Measurements from ENCODE around the gene HMSD.
"Not testable (repeated sequence)": the region's sequence is repeated elsewhere in the genome, so short reads cannot be mapped to it uniquely, and the experiment has no call there.

HMSD gene

GRCh38 chr18:63928331-63928730, 20.8 kb upstream of the HMSD start:
- H3K4me1 ChIP-seq (ENCODE audit: control insufficient read depth, insufficient read depth, low read length): no peaks in the 10 kb centered on the region
- H3K27me3 ChIP-seq (replicated peaks; ENCODE audit: control insufficient read depth, insufficient read depth, low read length): no peaks in the 10 kb centered on the region
- H3K4me3 ChIP-seq (ENCODE audit: low read length): no peak overlapping the region
- H3K9ac ChIP-seq (ENCODE audit: low read length): no peak overlapping the region
- no peaks in the 10 kb centered on the region for H3K9me3 ChIP-seq (ENCODE audit: control insufficient read depth, low read length)
- no peak for DNase-seq (ENCODE audit: low read depth)
- no peaks in the 10 kb centered on the region for H3K36me3 ChIP-seq (ENCODE audit: control insufficient read depth, insufficient read depth, low read length, severe bottlenecking)

DNA sequence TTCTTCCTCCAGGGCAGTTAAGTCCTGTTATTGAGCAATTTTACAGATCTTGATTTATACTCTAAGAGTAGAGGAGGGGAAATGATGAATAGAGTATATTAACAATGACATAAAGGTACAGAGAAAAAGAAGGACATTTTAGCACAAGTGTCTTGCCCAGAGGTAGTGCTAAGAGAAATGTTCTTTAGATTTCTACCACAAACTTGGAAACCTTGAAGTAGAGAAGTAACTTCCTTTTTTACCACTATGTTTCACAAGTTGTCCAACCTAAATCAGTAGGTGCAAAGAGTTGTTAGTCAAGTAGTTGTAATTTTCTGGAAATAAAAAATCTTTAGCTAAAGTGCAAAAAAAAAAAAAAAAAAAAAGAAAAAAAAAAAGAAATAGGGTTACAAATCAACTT, 19.7 kb upstream of the HMSD start:
- H3K4me3 ChIP-seq (ENCODE audit: low read length); DNase-seq (ENCODE audit: low read depth); H3K4me1 ChIP-seq (ENCODE audit: control insufficient read depth, insufficient read depth, low read length); H3K36me3 ChIP-seq (ENCODE audit: control insufficient read depth, insufficient read depth, low read length, severe bottlenecking); H3K9ac ChIP-seq (ENCODE audit: low read length); H3K9me3 ChIP-seq (ENCODE audit: control insufficient read depth, low read length); H3K27me3 ChIP-seq (replicated peaks; ENCODE audit: control insufficient read depth, insufficient read depth, low read length): not testable (repeated sequence)

DNA sequence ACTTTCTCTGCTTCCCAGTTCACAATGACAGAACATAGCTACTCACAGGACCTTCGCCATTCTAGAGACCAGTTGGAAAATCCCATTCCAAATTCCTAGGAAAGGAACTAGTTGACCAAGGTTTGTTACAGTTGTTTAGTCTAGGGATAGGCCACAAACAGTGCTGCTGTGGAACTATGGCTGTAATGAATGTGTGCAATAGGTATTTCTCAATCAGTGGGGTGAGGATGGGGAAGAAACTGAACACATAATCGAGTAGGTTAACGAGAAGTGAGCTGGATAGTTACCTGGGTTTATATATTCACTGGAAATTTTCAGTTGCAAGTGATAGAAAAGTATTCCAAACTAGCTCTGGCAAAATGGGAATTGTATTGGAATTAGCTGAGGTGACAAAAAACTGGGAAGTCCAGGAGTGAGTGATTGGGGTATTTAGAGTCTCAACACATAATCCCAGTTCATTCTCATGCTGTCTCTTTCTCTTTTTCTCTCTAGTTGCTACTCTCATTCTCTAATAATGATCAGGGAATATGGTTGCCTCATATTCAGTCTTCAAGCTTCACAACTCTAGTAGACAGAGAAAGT, 18.2 kb upstream of the HMSD start:
- no peak for DNase-seq (ENCODE audit: low read depth)
- H3K27me3 ChIP-seq (replicated peaks; ENCODE audit: control insufficient read depth, insufficient read depth, low read length): no peaks in the 10 kb centered on the region
- no peak overlapping the region for H3K4me3 ChIP-seq (ENCODE audit: low read length)
- no peaks in the 10 kb centered on the region for H3K4me1 ChIP-seq (ENCODE audit: control insufficient read depth, insufficient read depth, low read length)
- no peaks in the 10 kb centered on the region for H3K9me3 ChIP-seq (ENCODE audit: control insufficient read depth, low read length)
- H3K36me3 ChIP-seq (ENCODE audit: control insufficient read depth, insufficient read depth, low read length, severe bottlenecking): no peaks in the 10 kb centered on the region
- no peak overlapping the region for H3K9ac ChIP-seq (ENCODE audit: low read length)

- Histone ChIP-seq H3K4me3 (ENCODE audit: low read length) (peak overlapping the region; percentile 82), H3K27me3 (replicated peaks; ENCODE audit: control insufficient read depth, insufficient read depth, low read length) (no peaks in the 10 kb centered on the region), H3K9ac (ENCODE audit: low read length) (peak overlapping the region; percentile 66), H3K4me1 (ENCODE audit: control insufficient read depth, insufficient read depth, low read length) (no peaks in the 10 kb centered on the region), H3K9me3 (ENCODE audit: control insufficient read depth, low read length) (no peaks in the 10 kb centered on the region), H3K36me3 (ENCODE audit: control insufficient read depth, insufficient read depth, low read length, severe bottlenecking) (no peaks in the 10 kb centered on the region)
- DNase-seq (ENCODE audit: low read depth): peak; percentile 90
These were observed 12.8 kb upstream of the HMSD start for GRCh38 chr18:63936156-63936931.

GRCh38 chr18:63936932-63937393, 12.1 kb upstream of the HMSD start:
- no peaks in the 10 kb centered on the region for H3K27me3 ChIP-seq (replicated peaks; ENCODE audit: control insufficient read depth, insufficient read depth, low read length)
- H3K36me3 ChIP-seq (ENCODE audit: control insufficient read depth, insufficient read depth, low read length, severe bottlenecking): no peaks in the 10 kb centered on the region
- H3K9me3 ChIP-seq (ENCODE audit: control insufficient read depth, low read length): no peaks in the 10 kb centered on the region
- DNase-seq (ENCODE audit: low read depth): no peak
- no peaks in the 10 kb centered on the region for H3K4me1 ChIP-seq (ENCODE audit: control insufficient read depth, insufficient read depth, low read length)
- H3K9ac ChIP-seq (ENCODE audit: low read length): peak overlapping the region; percentile 66
- H3K4me3 ChIP-seq (ENCODE audit: low read length): peak overlapping the region; percentile 82

- no peaks in the 10 kb centered on the region for H3K4me1 ChIP-seq (ENCODE audit: control insufficient read depth, insufficient read depth, low read length)
- no peak overlapping the region for H3K4me3 ChIP-seq (ENCODE audit: low read length)
- H3K9me3 ChIP-seq (ENCODE audit: control insufficient read depth, low read length): no peaks in the 10 kb centered on the region
- no peaks in the 10 kb centered on the region for H3K36me3 ChIP-seq (ENCODE audit: control insufficient read depth, insufficient read depth, low read length, severe bottlenecking)
- no peak overlapping the region for H3K9ac ChIP-seq (ENCODE audit: low read length)
- no peak for DNase-seq (ENCODE audit: low read depth)
- H3K27me3 ChIP-seq (replicated peaks; ENCODE audit: control insufficient read depth, insufficient read depth, low read length): no peaks in the 10 kb centered on the region
These were observed 9.1 kb upstream of the HMSD start for GRCh38 chr18:63940008-63940407.

- H3K4me3 ChIP-seq (ENCODE audit: low read length); H3K36me3 ChIP-seq (ENCODE audit: control insufficient read depth, insufficient read depth, low read length, severe bottlenecking); H3K9me3 ChIP-seq (ENCODE audit: control insufficient read depth, low read length); DNase-seq (ENCODE audit: low read depth); H3K9ac ChIP-seq (ENCODE audit: low read length); H3K27me3 ChIP-seq (replicated peaks; ENCODE audit: control insufficient read depth, insufficient read depth, low read length); H3K4me1 ChIP-seq (ENCODE audit: control insufficient read depth, insufficient read depth, low read length): not testable (repeated sequence)
These were observed 8.5 kb upstream of the HMSD start for GRCh38 chr18:63940543-63941050.

DNA sequence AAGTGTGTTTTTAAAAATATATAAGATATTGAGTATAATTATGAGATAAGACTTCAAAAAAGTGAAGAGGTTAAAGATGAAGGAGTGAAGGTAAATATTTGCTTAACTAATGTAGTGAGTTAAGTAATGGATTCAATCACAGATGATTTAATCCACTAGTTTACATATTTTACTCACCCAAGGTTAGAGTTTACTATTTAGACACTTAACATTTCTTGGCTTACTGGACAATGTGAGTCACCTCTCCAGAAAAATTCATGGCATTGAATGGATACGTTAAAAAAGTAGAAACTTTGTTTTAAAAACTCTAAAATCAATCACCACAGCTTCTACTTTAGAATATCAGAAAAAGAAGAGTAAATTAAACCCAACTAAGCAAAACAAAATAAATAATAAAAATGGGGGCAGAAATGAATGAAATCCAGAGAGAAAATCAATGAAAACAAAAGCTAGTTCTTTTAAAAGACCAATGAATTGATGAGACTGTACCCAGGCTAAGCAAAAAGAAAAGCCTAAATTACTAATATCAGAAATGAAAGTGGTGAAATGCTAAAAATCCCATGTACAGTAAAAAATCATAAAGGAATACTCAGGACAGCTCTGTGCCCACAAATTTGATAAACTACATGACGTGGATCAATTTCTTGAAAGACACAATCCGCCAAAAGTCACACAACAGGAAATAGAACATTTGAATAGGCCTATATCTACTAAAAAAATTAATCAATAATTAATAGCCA, 1.9 kb upstream of the HMSD start:
- Histone ChIP-seq H3K4me3 (ENCODE audit: low read length) (no peak overlapping the region), H3K27me3 (replicated peaks; ENCODE audit: control insufficient read depth, insufficient read depth, low read length) (no peaks in the 10 kb centered on the region), H3K9me3 (ENCODE audit: control insufficient read depth, low read length) (no peaks in the 10 kb centered on the region), H3K4me1 (ENCODE audit: control insufficient read depth, insufficient read depth, low read length) (peaks cover 2% of the 10 kb centered on the region), H3K9ac (ENCODE audit: low read length) (no peak overlapping the region), H3K36me3 (ENCODE audit: control insufficient read depth, insufficient read depth, low read length, severe bottlenecking) (no peaks in the 10 kb centered on the region)
- no peak for DNase-seq (ENCODE audit: low read depth)

GRCh38 chr18:63951302-63951705, 2.2 kb downstream of the HMSD start:
- Histone ChIP-seq H3K36me3 (ENCODE audit: control insufficient read depth, insufficient read depth, low read length, severe bottlenecking) (no peaks in the 10 kb centered on the region), H3K4me1 (ENCODE audit: control insufficient read depth, insufficient read depth, low read length) (peaks cover 2% of the 10 kb centered on the region), H3K9ac (ENCODE audit: low read length) (no peak overlapping the region), H3K4me3 (ENCODE audit: low read length) (no peak overlapping the region), H3K27me3 (replicated peaks; ENCODE audit: control insufficient read depth, insufficient read depth, low read length) (no peaks in the 10 kb centered on the region), H3K9me3 (ENCODE audit: control insufficient read depth, low read length) (no peaks in the 10 kb centered on the region)
- DNase-seq (ENCODE audit: low read depth): no peak

DNA sequence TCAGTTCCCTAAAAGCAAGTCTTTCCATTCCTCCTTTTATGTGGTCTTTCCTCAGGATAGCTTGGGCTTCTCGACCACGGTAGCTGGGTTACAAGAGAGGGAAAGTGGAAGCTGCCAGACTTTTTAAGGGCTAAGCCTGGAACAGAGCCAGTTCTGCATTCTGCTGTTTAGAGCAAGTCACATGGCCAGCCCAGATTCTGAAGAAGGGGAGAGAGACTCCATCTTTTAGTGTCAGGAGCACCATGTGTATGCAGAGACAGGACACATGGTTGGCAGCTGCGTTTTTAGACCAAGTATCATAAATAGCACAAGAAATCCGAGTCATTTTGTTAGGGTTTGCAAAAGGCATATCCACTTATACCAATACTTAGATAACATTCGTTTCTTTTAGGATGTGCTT, 4.7 kb downstream of the HMSD start:
- peaks cover 2% of the 10 kb centered on the region for H3K4me1 ChIP-seq (ENCODE audit: control insufficient read depth, insufficient read depth, low read length)

GRCh38 chr18:63956755-63957154, 7.7 kb downstream of the HMSD start:
- no peaks in the 10 kb centered on the region for H3K36me3 ChIP-seq (ENCODE audit: control insufficient read depth, insufficient read depth, low read length, severe bottlenecking)
- H3K4me1 ChIP-seq (ENCODE audit: control insufficient read depth, insufficient read depth, low read length): no peaks in the 10 kb centered on the region
- H3K27me3 ChIP-seq (replicated peaks; ENCODE audit: control insufficient read depth, insufficient read depth, low read length): no peaks in the 10 kb centered on the region
- no peak overlapping the region for H3K9ac ChIP-seq (ENCODE audit: low read length)
- DNase-seq (ENCODE audit: low read depth): no peak
- no peak overlapping the region for H3K4me3 ChIP-seq (ENCODE audit: low read length)
- no peaks in the 10 kb centered on the region for H3K9me3 ChIP-seq (ENCODE audit: control insufficient read depth, low read length)

More for the DNA sequence above, 4.7 kb downstream of the HMSD start:
- no peaks in the 10 kb centered on the region for H3K9me3 ChIP-seq (ENCODE audit: control insufficient read depth, low read length)
- H3K27me3 ChIP-seq (replicated peaks; ENCODE audit: control insufficient read depth, insufficient read depth, low read length): no peaks in the 10 kb centered on the region
- H3K9ac ChIP-seq (ENCODE audit: low read length): no peak overlapping the region
- DNase-seq (ENCODE audit: low read depth): no peak
- H3K4me3 ChIP-seq (ENCODE audit: low read length): no peak overlapping the region
- no peaks in the 10 kb centered on the region for H3K36me3 ChIP-seq (ENCODE audit: control insufficient read depth, insufficient read depth, low read length, severe bottlenecking)
